Effector CD8-positive, alpha-beta T cell (primary cell): ENCODE results near the gene MAN1A2.

Source experiments
- DNase-seq: peaks from one replicate; lab custom pipeline; 2025; lab: John Stamatoyannopoulos, UW

MAN1A2 gene

GRCh38 chr1:117359561-117360289 is 7.5 kb upstream of the MAN1A2 start:
- no peak for DNase-seq

- DNase-seq, result no peak
These were observed 4.3 kb upstream of the MAN1A2 start for GRCh38 chr1:117362986-117363385.

- no peak for DNase-seq
These were observed 3.6 kb upstream of the MAN1A2 start for GRCh38 chr1:117363571-117364048.

- DNase-seq, result no peak
These were observed 3.0 kb upstream of the MAN1A2 start for GRCh38 chr1:117364240-117364639.

- DNase-seq, result no peak
These were observed 1.7 kb upstream of the MAN1A2 start for GRCh38 chr1:117365350-117366176.

GRCh38 chr1:117366177-117367045 is 838 bp upstream of the MAN1A2 start:
- DNase-seq, result peak; percentile 67

GRCh38 chr1:117368116-117369108 is 1.2 kb downstream of the MAN1A2 start:
- no peak for DNase-seq

- DNase-seq, result no peak
These were observed 2.8 kb downstream of the MAN1A2 start for GRCh38 chr1:117370071-117370470.

- no peak for DNase-seq
These were observed 3.3 kb downstream of the MAN1A2 start for GRCh38 chr1:117370509-117370908.

- no peak for DNase-seq
These were observed 4.3 kb downstream of the MAN1A2 start for GRCh38 chr1:117371441-117372151.

- no peak for DNase-seq
These were observed 5.7 kb downstream of the MAN1A2 start for GRCh38 chr1:117372863-117373412.

GRCh38 chr1:117373932-117374331 is 6.7 kb downstream of the MAN1A2 start:
- no peak for DNase-seq

- no peak for DNase-seq
These were observed 8.1 kb downstream of the MAN1A2 start for GRCh38 chr1:117375327-117375726.

- no peak for DNase-seq
These were observed 19.9 kb downstream of the MAN1A2 start for GRCh38 chr1:117387060-117387633.

GRCh38 chr1:117388328-117388727 is 21.1 kb downstream of the MAN1A2 start:
- no peak for DNase-seq

GRCh38 chr1:117389284-117389683 is 22.0 kb downstream of the MAN1A2 start:
- no peak for DNase-seq

- no peak for DNase-seq
These were observed 22.5 kb downstream of the MAN1A2 start for GRCh38 chr1:117389779-117390178.

- DNase-seq, result no peak
These were observed 25.5 kb downstream of the MAN1A2 start for GRCh38 chr1:117392771-117393170.

- DNase-seq, result no peak
These were observed 28.8 kb downstream of the MAN1A2 start for GRCh38 chr1:117396074-117396473.

- DNase-seq, result no peak
These were observed 29.4 kb downstream of the MAN1A2 start for GRCh38 chr1:117396636-117397035.
